Astrocyte (in vitro differentiated cells and primary cell): ENCODE measurements around the gene ZGRF1.

Experiments
- EZH2 ChIP-seq: IDR thresholded peaks from 2 replicates; pipeline ENCODE4 v1.6.1; 2012; ENCODE audit warnings: mild to moderate bottlenecking, low read length, inconsistent platforms; ENCODE audit not compliant: insufficient read depth
- TF ChIP-seq, protein P1 (sequence below): IDR thresholded peaks from 2 replicates; pipeline ENCODE4 v1.5.1; 2011; ENCODE audit warnings: low read depth, mild to moderate bottlenecking, inconsistent platforms, low read length, moderate library complexity; ENCODE audit not compliant: insufficient read depth

- TF ChIP-seq, protein P1, sequence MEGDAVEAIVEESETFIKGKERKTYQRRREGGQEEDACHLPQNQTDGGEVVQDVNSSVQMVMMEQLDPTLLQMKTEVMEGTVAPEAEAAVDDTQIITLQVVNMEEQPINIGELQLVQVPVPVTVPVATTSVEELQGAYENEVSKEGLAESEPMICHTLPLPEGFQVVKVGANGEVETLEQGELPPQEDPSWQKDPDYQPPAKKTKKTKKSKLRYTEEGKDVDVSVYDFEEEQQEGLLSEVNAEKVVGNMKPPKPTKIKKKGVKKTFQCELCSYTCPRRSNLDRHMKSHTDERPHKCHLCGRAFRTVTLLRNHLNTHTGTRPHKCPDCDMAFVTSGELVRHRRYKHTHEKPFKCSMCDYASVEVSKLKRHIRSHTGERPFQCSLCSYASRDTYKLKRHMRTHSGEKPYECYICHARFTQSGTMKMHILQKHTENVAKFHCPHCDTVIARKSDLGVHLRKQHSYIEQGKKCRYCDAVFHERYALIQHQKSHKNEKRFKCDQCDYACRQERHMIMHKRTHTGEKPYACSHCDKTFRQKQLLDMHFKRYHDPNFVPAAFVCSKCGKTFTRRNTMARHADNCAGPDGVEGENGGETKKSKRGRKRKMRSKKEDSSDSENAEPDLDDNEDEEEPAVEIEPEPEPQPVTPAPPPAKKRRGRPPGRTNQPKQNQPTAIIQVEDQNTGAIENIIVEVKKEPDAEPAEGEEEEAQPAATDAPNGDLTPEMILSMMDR, result no peak
- no peak for TF ChIP-seq EZH2
Measured at GRCh38 chr4:112645541-112646329, 9.0 kb upstream of the ZGRF1 start.
